Stimulated activated naive CD8-positive, alpha-beta T cell treated with anti-CD3 and anti-CD28 coated beads, Interleukin-15, Interleukin-2, amounts not matched to agents 100 U/mL and 50 U/mL, for 24 hours (primary cell): Measurements from ENCODE around the gene B9D1.
A peak's percentile ranks its signal among the peaks of the same experiment; 100 is the strongest.

Experiments
- ATAC-seq: fragments of 150-1000 bp; cut with Tn5 transposase; one replicate; pipeline ENCODE4 v1.10.0; 2021
- DNase-seq: peaks from one replicate; pipeline ENCODE4 v3.0.0; 2021

Gene B9D1

GRCh38 chr17:19388791-19389785, 26.6 kb upstream of the B9D1 start:
- ATAC-seq (no peak), DNase-seq (no peak)

- DNase-seq (no peak), ATAC-seq (no peak)
Observed at GRCh38 chr17:19387921-19388521, 25.5 kb upstream of the B9D1 start.

GRCh38 chr17:19386974-19387920, 24.7 kb upstream of the B9D1 start, which contains the start of gene MFAP4:
TSS of gene MFAP4 (minus strand) at chr17:19387190. CDS start at chr17:19387155, 35 bp downstream.
- no peak for ATAC-seq
- DNase-seq: no peak

GRCh38 chr17:19386051-19386929, 23.8 kb upstream of the B9D1 start:
- DNase-seq (no peak), ATAC-seq (peak; percentile 39)

GRCh38 chr17:19385521-19385983, 23.0 kb upstream of the B9D1 start:
- DNase-seq (no peak), ATAC-seq (no peak)

- no peak for DNase-seq
- no peak for ATAC-seq
Observed at GRCh38 chr17:19384723-19385391, 22.3 kb upstream of the B9D1 start.

- ATAC-seq: no peak
- no peak for DNase-seq
Observed at GRCh38 chr17:19383681-19384470, 21.4 kb upstream of the B9D1 start.

- DNase-seq (no peak), ATAC-seq (no peak)
Observed at GRCh38 chr17:19382531-19383444, 20.3 kb upstream of the B9D1 start.

- no peak for DNase-seq
- no peak for ATAC-seq
Observed at GRCh38 chr17:19381741-19382444, 19.4 kb upstream of the B9D1 start.

GRCh38 chr17:19381361-19381740, 18.8 kb upstream of the B9D1 start:
- ATAC-seq (no peak), DNase-seq (no peak)

- ATAC-seq (no peak), DNase-seq (no peak)
Observed at GRCh38 chr17:19380481-19381301, 18.2 kb upstream of the B9D1 start.

GRCh38 chr17:19379361-19380065, 17.0 kb upstream of the B9D1 start:
- DNase-seq (no peak), ATAC-seq (no peak)

GRCh38 chr17:19378416-19379360, 16.2 kb upstream of the B9D1 start, which contains the start of gene MAPK7:
TSS of gene MAPK7 (plus strand) at chr17:19378498. CDS start at chr17:19378901, 403 bp downstream.
- peak; percentile 4 for ATAC-seq
- no peak for DNase-seq

GRCh38 chr17:19377602-19378415, 15.3 kb upstream of the B9D1 start:
- DNase-seq (peak; percentile 97), ATAC-seq (peak; percentile 97)
